IMR-90 (cell line): Measurements from ENCODE around the gene CSNK2A2. TPM values are rescaled to one million over a fixed set of nuclear protein-coding genes. Genes with fewer than 3 reads are reported as not detected.
A peak's percentile ranks its signal among the peaks of the same experiment; 100 is the strongest.

Experiments
- ATAC-seq: fragments of 200-7000 bp; cut with Tn5 transposase; 2 replicates; pipeline ENCODE4 v1.9.1; 2020; ENCODE audit warnings: low read depth, mild to moderate bottlenecking, moderate library complexity
- BruUV-seq: library from RNA; stranded (reverse); fragments of 400-500 nt; replicated peaks from 2 replicates; lab custom pipeline; 2021; lab: Mats Ljungman, UMichigan
- CTCF ChIA-PET: fragments of 300-600 bp; formaldehyde crosslinking; extraction: SDS; loops from one replicate; lab custom pipeline; 2021; ENCODE audit warnings: antibody characterized with exemption; lab: Yijun Ruan, JAX
- POLR2A ChIA-PET: fragments of 300-600 bp; sonication (Branson Sonifier 250); formaldehyde crosslinking; loops from one replicate; lab custom pipeline; 2022; ENCODE audit warnings: antibody characterized with exemption; ENCODE audit not compliant: unreplicated experiment; lab: Charles Lee
- DNase-seq: peaks from one replicate; pipeline ENCODE4 v3.0.0; 2013
- H2AFZ ChIP-seq: replicated peaks from 2 replicates; pipeline ENCODE3; 2013; ENCODE audit warnings: low read length, mild to moderate bottlenecking; ENCODE audit not compliant: poor library complexity
- H2AK5ac ChIP-seq: 2 replicates; pipeline ENCODE4 v1.6.1; 2013; ENCODE audit warnings: low read depth, low read length, inconsistent platforms
- H2AK9ac ChIP-seq: replicated peaks from 2 replicates; pipeline ENCODE3; 2013; ENCODE audit warnings: mild to moderate bottlenecking, low read depth, low read length, moderate library complexity; ENCODE audit not compliant: poor library complexity
- H2BK120ac ChIP-seq: 2 replicates; pipeline ENCODE4 v1.6.1; 2013; ENCODE audit warnings: low read depth, low read length, inconsistent platforms
- H2BK15ac ChIP-seq: 3 replicates; pipeline ENCODE4 v1.6.1; 2013; ENCODE audit warnings: low read depth, low read length, inconsistent platforms
- H2BK20ac ChIP-seq: 2 replicates; pipeline ENCODE4 v1.6.1; 2013; ENCODE audit warnings: low read depth, mild to moderate bottlenecking, inconsistent platforms, low read length, moderate library complexity
- H2BK5ac ChIP-seq: 2 replicates; pipeline ENCODE4 v1.6.1; 2013; ENCODE audit warnings: mild to moderate bottlenecking, low read depth, low read length, inconsistent platforms; ENCODE audit not compliant: poor library complexity, severe bottlenecking
- H3K14ac ChIP-seq: replicated peaks from 2 replicates; pipeline ENCODE4 v1.6.1; 2013; ENCODE audit warnings: low read depth, low read length, inconsistent platforms
- H3K18ac ChIP-seq: 2 replicates; pipeline ENCODE4 v1.6.1; 2013; ENCODE audit warnings: low read depth, low read length, control low read depth
- H3K23ac ChIP-seq: 2 replicates; pipeline ENCODE4 v1.6.1; 2013; ENCODE audit warnings: low read depth, low read length, inconsistent platforms
- H3K27ac ChIP-seq: 2 replicates; pipeline ENCODE4 v1.5.1; 2013; ENCODE audit warnings: mild to moderate bottlenecking, control low read depth, low read length; ENCODE audit not compliant: insufficient read depth
- H3K27me3 ChIP-seq: 2 replicates; pipeline ENCODE4 v1.6.1; 2013; ENCODE audit warnings: low read length; ENCODE audit not compliant: control insufficient read depth, insufficient read depth
- H3K36me3 ChIP-seq: 2 replicates; pipeline ENCODE4 v1.6.1; 2013; ENCODE audit warnings: low read length, mixed read lengths; ENCODE audit not compliant: control insufficient read depth, insufficient read depth
- H3K4ac ChIP-seq: 2 replicates; pipeline ENCODE4 v1.6.1; 2013; ENCODE audit warnings: low read depth, low read length, inconsistent platforms
- H3K4me1 ChIP-seq: 2 replicates; pipeline ENCODE4 v1.6.1; 2013; ENCODE audit warnings: low read length, mixed read lengths; ENCODE audit not compliant: control insufficient read depth, insufficient read depth
- H3K4me2 ChIP-seq: 2 replicates; pipeline ENCODE4 v1.6.1; 2013; ENCODE audit warnings: low read depth, mild to moderate bottlenecking, control low read depth, low read length, moderate library complexity
- H3K4me3 ChIP-seq: 2 replicates; pipeline ENCODE4 v1.5.1; 2013; ENCODE audit warnings: low read depth, mild to moderate bottlenecking, control low read depth, low read length, moderate library complexity; ENCODE audit not compliant: insufficient read depth
- H3K56ac ChIP-seq: 2 replicates; pipeline ENCODE4 v1.6.1; 2013; ENCODE audit warnings: low read length, inconsistent platforms; ENCODE audit not compliant: insufficient read depth; ENCODE audit errors: extremely low read depth
- H3K79me1 ChIP-seq, 2 experiments: 2 replicates each; pipeline ENCODE4 v1.6.1; 2013; ENCODE audit warnings: low read length in 2 of 2, inconsistent platforms in 1 of 2, low read depth in 1 of 2
- H3K9ac ChIP-seq: 2 replicates; pipeline ENCODE4 v1.6.1; 2013; ENCODE audit warnings: low read depth, low read length, control low read depth
- H3K9me1 ChIP-seq: 2 replicates; pipeline ENCODE4 v1.6.1; 2013; ENCODE audit warnings: low read length, inconsistent platforms; ENCODE audit not compliant: insufficient read depth
- H3K9me3 ChIP-seq: 2 replicates; pipeline ENCODE4 v1.6.1; 2013; ENCODE audit warnings: low read length; ENCODE audit not compliant: control insufficient read depth, insufficient read depth
- H4K20me1 ChIP-seq: 2 replicates; pipeline ENCODE4 v1.6.1; 2013; ENCODE audit warnings: low read length, inconsistent platforms; ENCODE audit not compliant: insufficient read depth
- H4K5ac ChIP-seq: 2 replicates; pipeline ENCODE4 v1.6.1; 2013; ENCODE audit warnings: mild to moderate bottlenecking, low read depth, low read length, control low read depth
- H4K8ac ChIP-seq, 2 experiments: 2 replicates each; pipeline ENCODE4 v1.6.1; 2013; ENCODE audit warnings: low read depth in 2 of 2, low read length in 2 of 2, control low read depth in 1 of 2, inconsistent platforms in 1 of 2
- H4K91ac ChIP-seq: 2 replicates; pipeline ENCODE4 v1.6.1; 2013; ENCODE audit warnings: low read depth, low read length, inconsistent platforms; ENCODE audit not compliant: insufficient read depth
- BHLHE40 ChIP-seq: fragments of 150-350 bp; IDR thresholded peaks from 2 replicates; pipeline ENCODE4 v1.6.1; 2016; ENCODE audit warnings: mild to moderate bottlenecking, low read depth, low read length
- CEBPB ChIP-seq: IDR thresholded peaks from 2 replicates; pipeline ENCODE4 v1.6.1; 2012; ENCODE audit warnings: low read depth, low read length, improper control_type of control experiment
- CHD1 ChIP-seq: IDR thresholded peaks from 2 replicates; pipeline ENCODE4 v1.6.1; 2012; ENCODE audit warnings: low read depth, low read length, improper control_type of control experiment
- CTCF ChIP-seq: conservative IDR thresholded peaks from 2 replicates; pipeline ENCODE4 v1.5.1; 2012; ENCODE audit warnings: mild to moderate bottlenecking, low read depth, low read length, improper control_type of control experiment
- FOS ChIP-seq: fragments of 150-350 bp; IDR thresholded peaks from 2 replicates; pipeline ENCODE4 v1.6.1; 2016; ENCODE audit warnings: low read depth, low read length
- MAFK ChIP-seq: IDR thresholded peaks from 2 replicates; pipeline ENCODE4 v1.6.1; 2012; ENCODE audit warnings: low read depth, low read length, improper control_type of control experiment
- MAZ ChIP-seq: IDR thresholded peaks from 2 replicates; pipeline ENCODE4 v1.6.1; 2012; ENCODE audit warnings: low read depth, mild to moderate bottlenecking, low read length, improper control_type of control experiment, moderate library complexity, borderline replicate concordance
- MXI1 ChIP-seq: IDR thresholded peaks from 2 replicates; pipeline ENCODE4 v1.6.1; 2012; ENCODE audit warnings: low read depth, mild to moderate bottlenecking, low read length, moderate library complexity, borderline replicate concordance
- NFE2L2 ChIP-seq: fragments of 150-350 bp; IDR thresholded peaks from 2 replicates; pipeline ENCODE4 v1.6.1; 2016; ENCODE audit warnings: low read depth, mild to moderate bottlenecking, low read length
- POLR2A ChIP-seq: IDR thresholded peaks from 2 replicates; pipeline ENCODE4 v1.6.1; 2012; ENCODE audit warnings: mild to moderate bottlenecking, low read depth, low read length
- RAD21 ChIP-seq: IDR thresholded peaks from 2 replicates; pipeline ENCODE4 v1.6.1; 2012; ENCODE audit warnings: low read length, improper control_type of control experiment
- RCOR1 ChIP-seq: IDR thresholded peaks from 2 replicates; pipeline ENCODE4 v1.6.1; 2012; ENCODE audit warnings: mild to moderate bottlenecking, low read length, improper control_type of control experiment; ENCODE audit not compliant: insufficient replicate concordance
- RFX5 ChIP-seq: IDR thresholded peaks from 2 replicates; pipeline ENCODE4 v1.8.0; 2012; ENCODE audit warnings: low read depth, mild to moderate bottlenecking, low read length, moderate library complexity
- SMC3 ChIP-seq: fragments of 150-350 bp; IDR thresholded peaks from 2 replicates; pipeline ENCODE4 v1.6.1; 2016; ENCODE audit warnings: low read depth, mild to moderate bottlenecking, antibody characterized with exemption, low read length, moderate library complexity
- WGBS, 2 experiments: methylation state at CpG; one replicate each; pipeline versions ENCODE4 v1.1.5 to v1.1.7; 2013; ENCODE audit warnings: missing lambda C conversion rate in 2 of 2; ENCODE audit not compliant: insufficient read length in 1 of 2; ENCODE audit errors: extremely low coverage in 2 of 2; 5-methylcytosine and 5-hydroxymethylcytosine counted together
- dilution Hi-C: fragments of 300-500 bp; cut with HindIII; formaldehyde crosslinking; loops from one replicate; pipeline ENCODE4 v1.14.3; 2018; ENCODE audit warnings: low sequenced_read_pairs; ENCODE audit not compliant: unreplicated experiment
- in situ Hi-C: fragments of 300-500 bp; cut with MboI; formaldehyde crosslinking; loops from 3 replicates; pipeline ENCODE4 v1.14.3; 2019; ENCODE audit warnings: low sequenced_read_pairs, inconsistent platforms, mixed read lengths
- intact Hi-C: fragments of 100-400 bp; cut with micrococcal nuclease; formaldehyde crosslinking; loops from 2 replicates; pipeline ENCODE4 v1.10.0; 2022
- polyA plus RNA-seq, 3 experiments: library from polyadenylated mRNA; depleted of rRNA; stranded (reverse); fragments of >200 nt; gene quantifications; 2 replicates each; pipeline ENCODE4 v1.2.3, GENCODE V29; 2012; ENCODE audit warnings: low replicate concordance in 1 of 3
- total RNA-seq: library from RNA; depleted of rRNA; stranded (reverse); fragments of >200 nt; gene quantifications from 2 replicates; pipeline ENCODE4 v1.2.3, GENCODE V29; 2012
- TF ChIP-seq, protein P1 (sequence below): fragments of 150-350 bp; IDR thresholded peaks from 2 replicates; pipeline ENCODE4 v1.6.1; 2016; ENCODE audit warnings: low read depth, mild to moderate bottlenecking, low read length, moderate library complexity, borderline replicate concordance
- TF ChIP-seq, protein P2 (sequence below): fragments of 150-350 bp; IDR thresholded peaks from 2 replicates; pipeline ENCODE4 v1.6.1; 2017; ENCODE audit warnings: mild to moderate bottlenecking, antibody characterized with exemption, low read length, low read depth

Gene CSNK2A2
- total and polyA plus RNA-seq, 2 of the 4 experiments (the other 2 are of a cell fraction), result 15.6 to 27.5 TPM

- in situ Hi-C loops, result loop anchor here (5.0 kb wide), 1 partner anchor 106 kb away; no protein-coding TSS in a partner anchor
- H3K14ac ChIP-seq, result peak overlapping the region; percentile 43
- no peak overlapping the region for H4K5ac ChIP-seq
- peaks cover 20 to 45% of the 10 kb centered on the region in 2 experiments for H3K79me1 ChIP-seq
- peak overlapping the region; percentile 70; the same call in 1 of the 2 replicates for H3K23ac ChIP-seq
- peak overlapping the region; percentile 70 for H2AK9ac ChIP-seq
- no peak overlapping the region for H3K18ac ChIP-seq
- no peak overlapping the region for H2AFZ ChIP-seq
- peak overlapping the region; percentile 99 for H3K4me2 ChIP-seq
- H3K27me3 ChIP-seq, result no peaks in the 10 kb centered on the region
- TF ChIP-seq CEBPB (no peak), MAZ (no peak), FOS (no peak), POLR2A (no peak), MXI1 (no peak), CTCF (no peak), NFE2L2 (no peak), RFX5 (no peak), RCOR1 (no peak), CHD1 (no peak), RAD21 (no peak), SMC3 (no peak), MAFK (no peak), BHLHE40 (no peak)
- TF ChIP-seq, protein P1, sequence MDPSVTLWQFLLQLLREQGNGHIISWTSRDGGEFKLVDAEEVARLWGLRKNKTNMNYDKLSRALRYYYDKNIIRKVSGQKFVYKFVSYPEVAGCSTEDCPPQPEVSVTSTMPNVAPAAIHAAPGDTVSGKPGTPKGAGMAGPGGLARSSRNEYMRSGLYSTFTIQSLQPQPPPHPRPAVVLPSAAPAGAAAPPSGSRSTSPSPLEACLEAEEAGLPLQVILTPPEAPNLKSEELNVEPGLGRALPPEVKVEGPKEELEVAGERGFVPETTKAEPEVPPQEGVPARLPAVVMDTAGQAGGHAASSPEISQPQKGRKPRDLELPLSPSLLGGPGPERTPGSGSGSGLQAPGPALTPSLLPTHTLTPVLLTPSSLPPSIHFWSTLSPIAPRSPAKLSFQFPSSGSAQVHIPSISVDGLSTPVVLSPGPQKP, result no peak
- TF ChIP-seq, protein P2, sequence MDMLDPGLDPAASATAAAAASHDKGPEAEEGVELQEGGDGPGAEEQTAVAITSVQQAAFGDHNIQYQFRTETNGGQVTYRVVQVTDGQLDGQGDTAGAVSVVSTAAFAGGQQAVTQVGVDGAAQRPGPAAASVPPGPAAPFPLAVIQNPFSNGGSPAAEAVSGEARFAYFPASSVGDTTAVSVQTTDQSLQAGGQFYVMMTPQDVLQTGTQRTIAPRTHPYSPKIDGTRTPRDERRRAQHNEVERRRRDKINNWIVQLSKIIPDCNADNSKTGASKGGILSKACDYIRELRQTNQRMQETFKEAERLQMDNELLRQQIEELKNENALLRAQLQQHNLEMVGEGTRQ, result no peak
- H4K8ac ChIP-seq, result no peak overlapping the region
- 0 out of 2 replicates have a peak, but pooled peaks cover 2% of the 10 kb centered on the region for H3K9me3 ChIP-seq
- H4K91ac ChIP-seq, result no peak overlapping the region
- BruUV-seq, result no TSS peak
- ATAC-seq (no peak), DNase-seq (no peak)
- intact Hi-C loops, result loop anchor here (5.0 kb wide), 1 partner anchor 391 kb away; the partner anchor contains the start of gene KATNB1
- WGBS, 2 experiments, result no CpG with 5 or more reads among the region's 6 CpGs
- CTCF ChIA-PET, result interaction anchor here (0.8 to 1.0 kb wide), 3 partner anchors 12 to 546 kb away, joined by 3 read pairs; no protein-coding TSS in a partner anchor
- no peak overlapping the region for H2BK5ac ChIP-seq
- H2BK15ac ChIP-seq, result no peak overlapping the region
- H3K4me3 ChIP-seq, result peak overlapping the region; percentile 84
- peaks cover 16% of the 10 kb centered on the region for H3K9me1 ChIP-seq
- peak overlapping the region; percentile 85 for H3K9ac ChIP-seq
- peaks cover 16% of the 10 kb centered on the region for H3K4me1 ChIP-seq
- H3K27ac ChIP-seq, result peak overlapping the region; percentile 20
- H2BK20ac ChIP-seq, result no peak overlapping the region
- H2BK120ac ChIP-seq, result no peak overlapping the region
- H3K36me3 ChIP-seq, result no peaks in the 10 kb centered on the region
- dilution Hi-C loops, result no loop called here
- POLR2A ChIA-PET, result no interaction called here
- peak overlapping the region; percentile 75; the same call in 1 of the 2 replicates for H2AK5ac ChIP-seq
- no peak overlapping the region for H3K4ac ChIP-seq
- peaks cover 47% of the 10 kb centered on the region for H4K20me1 ChIP-seq
- H3K56ac ChIP-seq, result 0 out of 2 replicates have a peak overlapping the region, but pooled peaks have one; percentile 10
Measured at GRCh38 chr16:58128181-58128631, 69.7 kb downstream of the CSNK2A2 start.
